Right hindlimb (tissue), 1 donor: ENCODE data around the gene ZBTB7B.

Experiments used
- DNase-seq: peaks from one replicate; pipeline ENCODE4 v3.0.0-alpha.2; 2018

Gene ZBTB7B

DNA sequence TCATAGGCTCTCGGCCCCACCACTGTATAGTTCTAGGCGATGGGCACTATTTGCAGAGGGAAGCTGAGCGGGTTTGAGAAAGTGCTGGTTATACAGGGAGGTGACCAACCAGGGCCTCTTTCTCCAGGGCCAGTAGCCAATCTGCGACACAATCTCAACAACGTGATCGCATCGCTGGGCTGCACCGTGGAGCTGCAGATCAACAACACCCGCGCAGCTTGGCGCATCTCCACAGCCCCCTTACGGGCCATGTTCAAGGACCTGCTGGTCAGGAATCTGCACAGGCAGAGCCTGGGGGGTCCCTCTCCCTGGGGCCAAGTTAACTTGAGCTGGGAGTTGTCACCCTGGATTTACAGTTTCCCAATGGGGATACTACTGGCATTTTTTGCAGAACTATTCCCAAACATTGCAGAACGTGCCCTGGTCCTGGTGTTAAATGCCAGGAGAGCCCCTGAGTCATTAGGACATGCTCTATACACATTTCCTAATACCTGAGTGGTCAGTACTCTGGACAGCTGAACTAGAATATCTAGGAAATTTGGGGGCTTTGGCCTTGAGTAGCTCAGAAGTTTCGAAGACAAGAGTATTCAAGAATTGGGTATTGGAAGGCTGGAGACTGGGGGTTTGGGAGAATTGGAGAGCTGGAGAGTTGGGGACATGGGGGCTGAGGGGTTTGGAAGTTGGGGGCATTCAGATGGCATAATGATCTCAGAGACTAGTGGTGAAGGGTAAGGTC lies 37.9 kb downstream of the ZBTB7B start:
- no peak for DNase-seq

DNA sequence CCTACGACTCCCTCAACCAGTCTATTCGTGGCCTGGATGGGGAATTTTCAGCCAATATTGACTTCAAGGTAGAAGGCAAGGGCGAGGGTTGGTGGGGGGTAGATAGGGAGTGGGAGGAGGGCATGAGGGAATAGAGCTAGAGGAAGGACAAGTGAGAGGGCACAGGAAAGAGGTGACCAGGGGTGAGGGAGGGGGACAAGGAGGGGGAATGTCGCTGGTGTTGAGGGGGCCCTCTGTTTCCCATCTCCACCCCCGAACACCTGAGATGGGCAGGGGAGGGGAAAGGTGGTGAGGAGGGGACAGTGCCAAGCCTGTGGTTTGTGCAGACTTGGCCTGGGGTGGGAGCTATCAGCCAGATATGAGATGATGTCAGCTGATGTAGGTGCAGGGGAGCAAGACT lies 40.2 kb downstream of the ZBTB7B start:
- DNase-seq, result no peak

DNA sequence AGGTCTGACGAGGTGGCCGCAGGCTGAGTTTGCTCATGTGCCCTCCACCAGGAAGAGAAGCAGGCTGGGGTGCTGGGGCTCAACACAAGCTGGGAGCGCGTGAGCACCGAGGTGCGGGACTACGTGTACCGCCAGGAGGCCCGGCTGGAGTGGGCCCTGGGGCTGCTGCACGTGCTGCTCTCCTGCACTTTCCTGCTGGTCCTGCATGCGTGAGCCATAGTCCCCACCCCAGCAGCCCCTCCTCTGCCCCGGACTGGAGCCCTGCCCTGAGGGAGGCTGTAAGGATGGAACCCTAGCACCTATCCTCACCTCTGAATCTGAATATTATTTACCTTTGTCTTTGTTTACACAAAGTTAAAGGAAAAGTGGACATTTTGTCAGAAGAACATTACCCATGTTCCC lies 40.7 kb downstream of the ZBTB7B start:
- DNase-seq, result no peak

DNA sequence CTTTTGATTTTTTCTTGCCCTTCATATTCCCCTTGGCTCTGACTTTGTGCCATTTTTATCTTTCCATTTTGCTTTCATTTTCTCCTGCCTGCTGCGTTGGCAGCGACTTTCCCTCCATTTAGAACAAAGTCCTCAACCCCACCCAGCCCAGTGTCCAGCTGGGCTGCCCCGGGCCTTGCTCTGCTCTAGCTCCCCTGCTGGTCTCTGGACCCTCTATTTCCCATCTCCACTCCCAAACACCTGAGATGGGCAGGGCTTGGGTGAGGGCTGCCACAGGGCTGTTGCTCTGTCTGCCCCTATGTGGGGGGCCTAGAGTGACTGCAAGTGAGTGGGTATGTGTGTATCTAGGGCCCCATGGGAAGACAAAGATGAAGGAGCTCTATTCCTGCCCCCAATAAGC lies 41.2 kb downstream of the ZBTB7B start:
- DNase-seq, result no peak

DNA sequence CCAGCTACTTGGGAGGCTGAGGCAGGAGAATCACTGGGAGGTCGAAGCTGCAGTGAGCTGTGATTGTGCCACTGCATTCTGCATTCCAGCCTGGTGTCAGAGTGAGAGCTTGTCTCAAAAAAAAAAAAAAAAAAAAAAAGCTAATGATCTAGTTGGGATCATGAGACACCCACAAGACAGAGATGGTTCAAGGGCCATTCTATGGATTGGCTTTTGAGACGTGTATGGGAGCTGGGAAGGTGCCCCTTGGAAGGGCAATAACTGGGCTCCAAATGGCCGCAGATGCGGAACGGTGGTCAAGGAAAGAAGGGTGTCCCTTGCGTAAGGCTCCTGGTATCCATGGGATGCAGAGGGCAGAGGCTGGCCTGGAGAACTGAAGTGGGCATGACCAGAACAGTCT lies 41.8 kb downstream of the ZBTB7B start:
- DNase-seq, result no peak

DNA sequence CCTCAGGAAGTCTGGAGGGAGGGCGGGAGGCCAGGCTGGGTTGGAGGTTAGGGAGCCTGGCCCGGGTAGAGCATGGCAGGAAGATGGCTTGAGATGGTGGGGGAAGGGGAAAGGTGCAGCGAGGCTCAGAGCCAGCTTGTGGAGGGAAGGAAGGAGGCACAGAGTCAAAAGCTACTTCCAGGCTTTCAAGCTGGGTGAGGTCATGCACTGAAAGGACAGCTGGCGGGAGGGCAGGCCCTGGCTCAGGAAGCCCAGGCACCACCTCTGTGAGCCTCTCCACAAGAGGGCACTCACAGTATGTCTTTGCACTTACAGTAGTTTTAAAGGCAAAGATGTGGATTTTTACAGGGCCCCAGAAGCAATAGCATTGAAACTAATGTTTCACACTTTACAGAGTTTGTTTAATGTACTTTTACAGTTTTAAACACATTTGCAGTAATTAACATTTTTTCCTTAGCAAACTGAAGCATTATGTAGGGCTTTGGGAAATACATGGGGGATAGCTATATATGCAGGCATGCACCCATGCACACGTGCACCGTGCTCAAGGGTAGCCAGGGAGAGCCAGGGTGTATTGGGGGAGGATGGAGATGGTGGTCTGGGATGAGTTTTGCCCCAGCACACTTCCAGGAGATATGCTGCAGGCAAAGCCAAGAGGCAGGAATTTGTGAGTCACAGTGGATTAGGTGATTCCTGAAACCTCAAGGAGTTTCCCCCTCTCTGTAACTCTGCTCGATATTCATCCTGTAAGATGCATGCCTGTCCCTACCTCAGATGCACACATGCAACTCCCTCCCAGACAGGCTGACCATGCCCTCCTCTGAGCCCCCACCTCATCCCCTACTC lies 42.4 kb downstream of the ZBTB7B start:
- peak; percentile 76 for DNase-seq

DNA sequence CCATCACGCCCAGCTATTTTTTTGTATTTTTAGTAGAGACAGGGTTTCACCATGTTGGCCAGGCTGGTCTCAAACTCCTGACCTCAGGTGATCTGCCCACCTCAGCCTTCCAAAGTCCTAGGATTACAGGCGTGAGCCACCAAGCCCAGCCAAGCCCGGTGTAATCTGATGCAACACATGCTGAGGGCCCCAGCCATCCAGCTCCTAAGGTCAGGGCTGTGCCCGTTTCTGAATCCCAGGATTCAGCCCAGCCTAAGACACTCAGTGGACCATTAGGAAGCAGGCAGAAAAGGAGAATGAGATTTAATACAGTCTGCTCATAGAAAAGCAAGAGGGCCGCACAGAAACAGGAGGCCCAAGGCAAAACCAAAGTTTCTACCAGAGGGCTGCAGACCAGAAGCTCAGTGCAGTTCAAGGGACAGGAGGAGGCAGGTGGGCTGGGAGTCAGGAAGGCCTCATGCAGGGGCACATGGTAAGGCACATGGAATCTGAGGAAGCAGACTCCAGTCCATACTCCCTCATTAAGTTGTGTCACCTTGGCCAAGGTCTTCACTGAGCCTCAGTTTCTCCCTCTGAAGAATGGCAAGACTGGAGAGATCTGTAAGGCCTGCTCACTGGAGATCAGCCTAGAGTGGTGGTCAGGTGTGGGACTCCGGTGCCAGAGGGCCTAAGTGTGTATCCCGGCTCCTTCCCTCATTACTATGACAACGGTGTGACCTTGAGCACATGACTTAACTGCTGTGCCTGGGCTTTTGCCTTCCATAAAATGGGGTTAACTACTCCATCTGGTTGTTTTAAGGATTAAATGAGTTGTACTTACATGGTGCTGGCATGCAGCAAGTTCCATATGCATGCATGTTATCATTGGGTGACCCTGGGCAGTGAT lies 46.1 kb downstream of the ZBTB7B start:
- no peak for DNase-seq

DNA sequence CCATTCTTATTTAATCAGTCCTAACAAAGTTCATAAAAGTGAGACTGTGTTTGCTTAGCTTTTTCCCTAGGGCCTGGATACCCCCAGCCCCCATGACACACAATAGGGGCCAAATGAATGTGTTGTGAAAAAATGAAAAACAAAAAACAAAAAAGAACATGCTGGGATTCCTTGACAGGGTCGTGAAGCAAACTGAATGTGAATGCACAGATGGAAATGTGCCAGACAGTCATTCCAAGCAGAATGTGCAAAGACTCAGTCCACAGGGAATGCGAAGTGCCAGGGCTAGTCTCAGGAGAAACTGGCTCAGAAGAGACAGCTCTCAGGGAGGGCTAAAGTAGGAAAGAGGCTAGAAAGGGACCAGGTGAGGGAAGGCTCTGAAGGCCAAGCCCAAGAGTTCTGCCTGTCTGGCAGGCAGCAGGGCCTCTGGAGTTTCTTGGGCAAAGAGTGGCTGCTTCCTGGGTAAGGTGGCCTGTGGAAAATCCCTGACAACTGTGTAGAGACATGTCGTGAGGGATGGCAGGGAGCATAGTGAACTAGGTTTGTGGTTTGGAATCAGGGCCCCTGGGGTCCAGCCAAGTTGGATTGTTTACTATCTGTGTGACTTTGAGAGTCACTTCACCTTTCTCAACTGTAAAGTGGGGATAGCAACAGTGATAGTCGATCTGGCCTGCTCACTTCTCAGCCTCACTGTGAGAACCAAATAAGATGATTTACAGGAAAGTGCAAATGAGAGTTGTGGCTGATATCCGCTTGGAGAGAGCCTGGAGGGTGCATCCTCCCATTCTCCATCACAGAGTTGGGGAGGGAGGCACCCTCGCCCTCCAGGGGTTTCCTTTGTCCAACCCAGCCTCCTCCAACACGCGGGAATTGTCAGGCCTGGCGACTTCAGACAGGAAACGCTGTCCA lies 47.3 kb downstream of the ZBTB7B start:
- no peak for DNase-seq

DNA sequence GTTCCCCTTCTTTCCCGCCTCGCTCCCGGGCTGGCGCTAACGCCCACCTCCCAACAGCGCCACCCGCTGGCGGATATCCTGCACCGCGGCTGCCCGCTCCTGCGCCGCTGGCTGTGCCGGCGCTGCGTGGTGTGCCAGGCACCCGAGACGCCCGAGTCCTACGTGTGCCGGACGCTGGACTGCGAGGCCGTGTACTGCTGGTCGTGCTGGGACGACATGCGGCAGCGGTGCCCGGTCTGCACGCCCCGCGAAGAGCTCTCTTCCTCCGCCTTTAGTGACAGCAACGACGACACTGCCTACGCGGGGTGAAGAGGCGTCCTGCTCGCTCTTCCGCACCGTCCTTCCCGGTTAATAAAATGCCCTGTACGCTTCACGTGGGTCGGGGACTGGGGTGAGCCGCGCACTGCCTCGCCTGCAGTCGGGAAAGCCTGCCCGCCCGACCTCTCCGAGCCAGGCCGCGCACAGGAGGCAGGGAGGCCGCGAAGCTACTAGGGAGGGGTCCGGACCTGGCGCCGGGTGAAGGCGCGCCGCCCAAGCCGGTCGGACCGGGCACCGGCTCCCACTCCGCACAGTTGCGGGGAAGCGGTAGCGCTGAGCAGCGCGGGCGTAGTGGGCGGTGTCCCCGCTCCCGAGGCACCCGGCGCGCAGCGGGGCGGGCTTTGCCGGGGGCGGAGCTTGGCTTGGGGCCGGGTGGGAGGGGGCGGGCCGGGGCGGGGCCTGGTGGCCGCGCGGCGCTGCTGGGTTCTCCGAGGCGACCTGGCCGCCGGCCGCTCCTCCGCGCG lies 48.1 kb downstream of the ZBTB7B start, which contains the start of gene ADAM15:
TSS of gene ADAM15 (plus strand) at position 757 of the 782 bp plus-strand sequence. CDS start 71 bp downstream, outside the sequence.
- DNase-seq, result peak; percentile 88

DNA sequence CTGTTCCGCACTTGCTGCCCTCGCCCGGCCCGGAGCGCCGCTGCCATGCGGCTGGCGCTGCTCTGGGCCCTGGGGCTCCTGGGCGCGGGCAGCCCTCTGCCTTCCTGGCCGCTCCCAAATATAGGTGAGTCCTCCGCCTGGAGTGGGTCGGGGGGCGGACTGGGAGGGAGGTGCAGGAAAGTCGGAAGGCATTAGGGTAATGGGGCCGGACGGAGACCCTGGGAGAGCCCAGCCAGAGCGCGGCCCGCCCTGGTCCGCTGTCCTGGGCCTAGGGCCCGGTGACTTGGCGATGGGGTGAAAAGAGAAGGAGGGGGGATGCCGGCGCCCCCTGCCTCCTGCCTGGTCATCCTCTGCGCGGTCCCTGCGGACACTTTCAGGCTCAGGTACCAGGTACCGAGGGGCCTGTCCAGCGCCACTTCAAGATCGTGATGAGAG lies 48.8 kb downstream of the ZBTB7B start:
- DNase-seq, result no peak

DNA sequence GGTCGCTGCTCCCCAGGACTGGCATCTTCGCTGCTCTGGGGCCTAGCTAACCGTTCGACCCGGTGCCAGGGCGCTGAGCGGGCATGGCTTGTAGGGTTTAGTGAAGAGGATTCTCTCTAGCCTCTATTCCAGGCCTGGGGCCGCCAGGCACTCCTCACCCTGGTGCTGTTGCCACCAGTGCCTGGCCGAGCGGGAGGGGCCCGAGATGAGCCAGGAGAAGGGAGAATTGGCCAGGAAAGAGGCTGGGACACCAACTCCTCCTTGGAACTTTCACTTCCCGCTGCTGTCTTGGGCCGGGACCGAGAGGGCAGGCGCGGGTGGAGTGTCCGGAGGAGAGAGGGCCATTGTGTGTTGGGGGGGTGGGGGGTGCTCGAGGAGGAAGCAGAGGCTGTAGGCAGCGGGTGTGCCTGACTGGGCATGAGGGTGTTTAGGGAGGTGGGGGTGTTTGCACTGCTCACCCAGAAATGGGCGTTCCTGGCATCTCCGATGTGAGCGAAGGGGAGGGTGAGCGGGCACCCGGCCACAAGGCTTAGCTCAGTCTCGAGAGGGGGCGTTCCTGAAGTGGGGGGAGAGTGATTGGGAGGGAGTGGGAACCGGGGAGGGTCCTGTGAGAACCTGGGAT lies 49.3 kb downstream of the ZBTB7B start:
- peak; percentile 58 for DNase-seq

DNA sequence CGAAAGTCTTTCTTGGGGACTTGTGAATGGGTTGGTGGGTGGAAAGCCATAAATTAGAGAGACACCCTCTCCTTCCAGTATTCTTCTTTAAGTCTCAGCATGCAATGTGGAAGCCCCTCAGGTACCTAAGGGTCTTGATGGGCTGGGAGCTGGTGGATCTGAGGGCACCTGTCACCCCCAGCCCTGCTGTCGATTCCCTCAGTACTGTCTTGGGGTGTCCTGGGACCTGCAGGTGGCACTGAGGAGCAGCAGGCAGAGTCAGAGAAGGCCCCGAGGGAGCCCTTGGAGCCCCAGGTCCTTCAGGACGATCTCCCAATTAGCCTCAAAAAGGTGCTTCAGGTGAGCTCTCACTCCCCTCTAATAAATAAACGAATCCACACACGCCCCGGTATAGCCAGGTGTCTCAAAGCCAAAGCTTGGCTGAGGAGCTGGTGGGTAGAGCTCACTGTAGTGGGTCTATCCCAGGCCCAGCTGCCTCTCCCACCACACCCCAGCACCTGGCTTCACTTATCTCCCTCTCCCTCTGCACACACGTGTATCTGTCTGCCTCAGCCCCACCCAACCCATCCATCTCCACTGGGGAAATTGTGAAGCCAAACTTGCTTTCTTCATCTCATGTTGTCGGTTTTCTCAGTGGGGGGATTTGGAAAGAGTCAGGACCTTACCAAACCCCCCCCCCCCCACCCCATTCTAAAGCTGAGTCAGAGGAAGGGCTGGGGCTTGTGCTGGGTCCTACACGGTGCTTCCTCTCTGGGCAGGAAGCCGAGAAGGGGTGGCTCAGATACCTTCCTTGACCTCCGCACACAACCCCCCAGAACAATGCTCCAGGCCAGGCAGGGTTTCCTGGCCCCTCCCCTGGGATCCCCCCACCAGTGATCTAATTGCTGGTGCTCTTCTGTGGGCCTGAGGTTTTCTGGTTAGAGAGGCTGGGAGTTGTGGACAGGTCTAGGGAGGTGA lies 50.1 kb downstream of the ZBTB7B start:
- DNase-seq, result no peak

DNA sequence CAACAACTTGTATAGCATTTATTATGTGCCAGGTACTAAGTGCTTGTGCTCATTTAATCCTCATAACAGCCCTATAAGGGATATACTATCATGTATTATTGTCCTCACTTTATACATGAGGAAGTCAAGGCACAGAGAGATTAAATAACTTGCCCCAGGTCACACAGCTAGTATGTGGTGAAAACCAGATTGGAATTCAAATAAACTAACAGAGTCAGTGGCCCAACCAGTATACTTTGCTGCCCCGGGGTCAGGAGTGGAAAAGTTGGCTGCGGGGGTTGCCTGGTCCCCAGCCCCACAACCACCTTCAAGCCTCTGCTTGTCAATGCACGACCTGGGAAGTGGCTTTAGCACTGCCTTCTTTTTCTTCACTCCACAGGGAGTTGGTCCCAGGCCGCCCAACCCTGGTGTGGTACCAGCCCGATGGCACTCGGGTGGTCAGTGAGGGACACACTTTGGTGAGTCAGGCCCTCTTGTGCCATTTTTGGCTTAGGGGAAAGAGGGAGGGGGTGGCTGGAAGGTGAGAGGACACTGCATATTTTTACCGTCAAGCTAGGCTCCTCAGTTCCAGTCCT lies 51.0 kb downstream of the ZBTB7B start:
- DNase-seq, result no peak

DNA sequence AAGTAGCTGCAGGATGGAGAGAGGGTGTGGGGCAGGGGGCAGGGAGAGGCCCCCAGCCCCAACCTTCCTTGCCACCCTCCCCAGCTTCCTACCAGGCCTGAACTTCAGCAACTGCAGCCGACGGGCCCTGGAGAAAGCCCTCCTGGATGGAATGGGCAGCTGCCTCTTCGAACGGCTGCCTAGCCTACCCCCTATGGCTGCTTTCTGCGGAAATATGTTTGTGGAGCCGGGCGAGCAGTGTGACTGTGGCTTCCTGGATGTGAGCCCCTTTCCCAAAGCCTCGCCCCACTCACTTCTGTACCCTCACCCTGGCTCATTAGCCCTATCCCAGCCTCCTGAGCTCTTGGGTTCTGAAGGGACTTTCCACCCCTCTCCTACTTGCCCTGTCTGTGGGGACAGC lies 54.5 kb downstream of the ZBTB7B start:
- no peak for DNase-seq

DNA sequence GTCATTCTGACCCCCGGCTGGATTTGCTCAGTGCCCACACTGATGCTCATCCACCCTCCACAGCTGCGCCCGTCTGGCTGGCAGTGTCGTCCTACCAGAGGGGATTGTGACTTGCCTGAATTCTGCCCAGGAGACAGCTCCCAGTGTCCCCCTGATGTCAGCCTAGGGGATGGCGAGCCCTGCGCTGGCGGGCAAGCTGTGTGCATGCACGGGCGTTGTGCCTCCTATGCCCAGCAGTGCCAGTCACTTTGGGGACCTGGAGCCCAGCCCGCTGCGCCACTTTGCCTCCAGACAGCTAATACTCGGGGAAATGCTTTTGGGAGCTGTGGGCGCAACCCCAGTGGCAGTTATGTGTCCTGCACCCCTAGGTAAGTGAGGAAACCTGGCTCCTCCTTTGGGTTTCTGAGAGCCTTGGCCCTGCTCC lies 55.2 kb downstream of the ZBTB7B start:
- DNase-seq, result no peak

DNA sequence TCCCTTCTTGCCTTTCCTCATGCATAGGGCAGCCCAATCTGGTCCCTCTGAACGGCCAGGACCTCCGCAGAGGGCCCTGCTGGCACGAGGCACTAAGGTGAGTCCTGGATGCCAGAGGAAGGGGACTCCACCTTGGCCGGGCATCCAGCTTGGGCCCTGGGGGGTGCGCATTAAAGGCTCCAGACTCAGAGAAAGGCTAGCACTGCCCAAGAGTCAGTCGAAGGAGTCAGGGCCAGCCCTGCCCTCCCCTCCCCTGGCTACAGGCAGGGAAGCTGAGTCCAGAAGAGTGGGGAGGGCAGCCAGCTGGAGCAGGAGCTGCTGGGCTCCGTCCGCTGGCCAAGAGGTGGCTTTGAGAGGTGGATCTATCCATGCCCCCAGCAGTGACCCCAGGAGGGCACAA lies 58.1 kb downstream of the ZBTB7B start:
- no peak for DNase-seq

DNA sequence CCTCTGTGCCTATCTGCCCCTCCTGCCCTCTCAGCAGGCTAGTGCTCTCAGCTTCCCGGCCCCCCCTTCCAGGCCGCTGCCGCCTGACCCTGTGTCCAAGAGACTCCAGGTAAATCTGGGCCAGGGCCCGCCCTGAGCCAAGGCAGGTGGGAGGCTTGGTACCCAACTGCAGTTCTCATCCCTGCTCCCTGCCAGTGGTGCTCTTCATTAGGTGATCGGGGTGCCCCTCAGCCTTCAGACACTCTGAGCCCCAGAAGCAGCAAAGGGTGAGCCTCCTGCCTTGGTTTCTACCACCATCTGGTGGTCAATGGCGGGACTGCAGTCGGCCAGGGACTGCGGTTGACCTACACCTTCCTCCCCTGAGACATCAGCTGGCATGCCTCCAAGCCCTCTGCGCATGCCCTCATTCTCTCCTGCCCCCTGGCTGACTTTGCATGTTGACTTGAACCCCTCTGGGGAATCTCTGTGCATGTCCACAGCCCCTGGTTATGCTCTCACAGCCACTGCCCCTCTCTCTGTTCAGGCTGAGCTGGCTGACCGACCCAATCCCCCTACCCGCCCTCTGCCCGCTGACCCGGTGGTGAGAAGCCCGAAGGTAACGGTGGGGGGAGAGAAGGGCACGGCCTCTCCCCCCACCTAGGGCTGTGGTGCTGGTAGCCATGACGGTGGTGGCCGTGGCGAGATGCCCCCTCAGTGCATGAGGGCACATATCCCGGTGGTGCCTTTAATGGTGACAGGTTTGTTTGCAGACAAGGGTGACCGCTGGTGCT lies 59.0 kb downstream of the ZBTB7B start:
- DNase-seq, result peak; percentile 89

DNA sequence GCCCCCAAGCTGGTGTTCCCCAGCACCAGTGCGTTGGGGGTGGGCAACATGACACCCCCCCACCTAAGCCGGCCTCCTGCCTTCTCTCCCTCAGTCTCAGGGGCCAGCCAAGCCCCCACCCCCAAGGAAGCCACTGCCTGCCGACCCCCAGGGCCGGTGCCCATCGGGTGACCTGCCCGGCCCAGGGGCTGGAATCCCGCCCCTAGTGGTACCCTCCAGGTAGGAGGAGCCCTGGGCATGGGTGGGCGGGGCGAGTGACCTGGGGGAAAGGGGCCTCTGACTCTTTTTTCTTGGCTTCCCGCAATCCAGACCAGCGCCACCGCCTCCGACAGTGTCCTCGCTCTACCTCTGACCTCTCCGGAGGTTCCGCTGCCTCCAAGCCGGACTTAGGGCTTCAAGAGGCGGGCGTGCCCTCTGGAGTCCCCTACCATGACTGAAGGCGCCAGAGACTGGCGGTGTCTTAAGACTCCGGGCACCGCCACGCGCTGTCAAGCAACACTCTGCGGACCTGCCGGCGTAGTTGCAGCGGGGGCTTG lies 59.6 kb downstream of the ZBTB7B start:
- no peak for DNase-seq
